SU-DHL-6 (cell line): ENCODE results near the gene SLC9A9.

Source experiments
- H2AFZ ChIP-seq: fragments of 200-600 bp; sonication (generic); 2 replicates; pipeline ENCODE4 v1.6.1; 2014; ENCODE audit warnings: low read depth, mild to moderate bottlenecking, moderate library complexity, mixed read lengths, antibody characterized with exemption, low read length; ENCODE audit not compliant: severe bottlenecking
- H3F3A ChIP-seq: fragments of 200-600 bp; shearing (Covaris generic); 2 replicates; pipeline ENCODE4 v1.6.0; 2016; ENCODE audit warnings: antibody characterized with exemption, mild to moderate bottlenecking; ENCODE audit not compliant: insufficient read depth
- H3K27ac ChIP-seq: fragments of 200-600 bp; sonication (generic); 2 replicates; pipeline ENCODE4 v1.5.1; 2016; ENCODE audit warnings: low read depth, mild to moderate bottlenecking, low read length, moderate library complexity, mixed read lengths
- H3K27me3 ChIP-seq: fragments of 200-600 bp; sonication (generic), shearing (Covaris generic); 2 replicates; pipeline ENCODE4 v1.6.0; 2014; ENCODE audit warnings: mild to moderate bottlenecking, low read length
- H3K36me3 ChIP-seq: fragments of 200-600 bp; sonication (generic); 2 replicates; pipeline ENCODE4 v1.6.1; 2014; ENCODE audit warnings: mild to moderate bottlenecking, low read length, mixed read lengths
- H3K4me2 ChIP-seq: fragments of 300-600, 200-600 bp; shearing (Covaris generic), sonication (generic); 2 replicates; pipeline ENCODE4 v1.6.0; 2014; ENCODE audit warnings: low read length, low read depth, mild to moderate bottlenecking; ENCODE audit not compliant: poor library complexity, severe bottlenecking
- H3K4me3 ChIP-seq: fragments of 200-600 bp; sonication (generic); 2 replicates; pipeline ENCODE4 v1.5.1; 2014; ENCODE audit warnings: antibody characterized with exemption, low read length, mild to moderate bottlenecking, mixed read lengths; ENCODE audit not compliant: insufficient read depth, poor library complexity, severe bottlenecking
- H3K79me2 ChIP-seq: fragments of 200-600 bp; sonication (generic); 2 replicates; pipeline ENCODE4 v1.6.1; 2014; ENCODE audit warnings: mild to moderate bottlenecking, low read length, moderate library complexity; ENCODE audit not compliant: insufficient read depth
- H3K9ac ChIP-seq: fragments of 200-600 bp; sonication (generic); 2 replicates; pipeline ENCODE4 v1.7.0; 2014; ENCODE audit warnings: mild to moderate bottlenecking, low read length
- H3K9me2 ChIP-seq: fragments of 200-600 bp; sonication (generic); replicated peaks from 2 replicates; pipeline ENCODE4 v1.6.1; 2014; ENCODE audit warnings: low read length; ENCODE audit not compliant: insufficient read depth
- H3K9me3 ChIP-seq: fragments of 200-600 bp; sonication (generic); 2 replicates; pipeline ENCODE4 v1.6.1; 2014; ENCODE audit warnings: low read length, mixed read lengths; ENCODE audit not compliant: insufficient read depth
- H4K20me1 ChIP-seq: fragments of 200-600 bp; sonication (generic); 2 replicates; pipeline ENCODE4 v1.6.1; 2014; ENCODE audit warnings: low read depth, mild to moderate bottlenecking, antibody characterized with exemption, low read length, moderate library complexity, mixed read lengths
- EZH2phosphoT487 ChIP-seq: fragments of 200-600 bp; sonication (generic), shearing (Covaris generic); conservative IDR thresholded peaks from 2 replicates; pipeline ENCODE4 v1.6.1; 2018; ENCODE audit warnings: mild to moderate bottlenecking, antibody characterized with exemption, low read length, moderate library complexity, mixed read lengths
- TF ChIP-seq, protein P1 (sequence below): fragments of 200-600 bp; sonication (generic); IDR thresholded peaks from one replicate; pipeline ENCODE4 v1.5.1; 2017; ENCODE audit warnings: antibody characterized with exemption, mild to moderate bottlenecking, low read length, moderate library complexity; ENCODE audit not compliant: insufficient read depth, poor library complexity, severe bottlenecking

SLC9A9 gene

DNA sequence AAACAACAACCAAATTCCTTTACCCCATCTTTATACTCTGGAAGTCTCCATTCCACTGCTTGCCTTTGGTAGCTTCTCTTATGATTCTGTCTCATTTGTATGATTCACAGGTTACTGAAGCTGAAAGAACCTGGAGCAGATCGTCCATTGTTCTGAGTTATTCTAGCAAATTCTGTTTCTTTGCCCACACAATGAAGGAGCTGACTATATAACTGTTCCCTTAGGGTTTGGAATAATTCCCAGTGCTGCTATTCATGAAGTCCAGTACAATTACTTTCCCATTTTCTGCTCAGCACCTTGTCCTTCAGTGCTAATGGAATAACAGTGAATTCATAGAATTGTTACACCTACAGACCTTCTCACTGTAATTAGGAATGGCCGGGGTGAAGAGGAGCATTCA is 560.9 kb downstream of the SLC9A9 start:
- Histone ChIP-seq H2AFZ (no peak overlapping the region), H3K9ac (no peak overlapping the region)

DNA sequence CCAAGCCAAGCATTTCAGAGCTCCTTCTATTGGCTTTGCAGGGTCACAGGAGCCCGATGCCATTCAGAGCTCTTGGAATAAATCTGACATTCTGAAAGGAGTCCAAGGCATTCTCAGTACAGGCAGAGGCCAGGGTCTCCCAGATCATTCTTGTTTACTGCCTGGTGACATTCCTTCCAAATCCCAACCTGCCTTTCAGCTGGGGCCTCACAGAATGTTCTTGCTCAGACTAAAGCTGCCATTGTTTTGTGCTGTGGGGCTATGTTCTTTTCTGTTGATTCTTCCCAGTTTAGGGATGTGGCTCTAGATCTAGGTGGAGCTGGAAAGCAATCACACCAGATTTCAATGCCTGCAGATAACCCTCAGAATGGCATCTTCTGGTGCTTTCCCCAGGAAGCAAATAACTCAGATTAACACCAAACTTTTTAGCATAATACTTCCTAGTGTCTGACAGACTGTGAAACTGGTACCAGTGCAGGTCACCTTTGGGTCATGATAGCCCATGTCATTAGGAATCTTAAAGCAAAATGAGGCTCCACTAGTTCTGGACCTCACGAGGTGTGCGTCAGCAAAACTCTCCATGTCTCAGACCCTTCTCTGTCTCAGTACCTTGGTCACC is 561.8 kb downstream of the SLC9A9 start:
- Histone ChIP-seq H3K9me3 (no peaks in the 10 kb centered on the region), H3K27me3 (no peaks in the 10 kb centered on the region), H3F3A (no peaks in the 10 kb centered on the region), H2AFZ (no peak overlapping the region), H4K20me1 (no peaks in the 10 kb centered on the region), H3K79me2 (no peaks in the 10 kb centered on the region), H3K9ac (no peak overlapping the region), H3K9me2 (no peaks in the 10 kb centered on the region), H3K27ac (no peak overlapping the region), H3K4me2 (no peak overlapping the region), H3K4me3 (no peak overlapping the region), H3K36me3 (no peaks in the 10 kb centered on the region)
- TF ChIP-seq, protein P1, sequence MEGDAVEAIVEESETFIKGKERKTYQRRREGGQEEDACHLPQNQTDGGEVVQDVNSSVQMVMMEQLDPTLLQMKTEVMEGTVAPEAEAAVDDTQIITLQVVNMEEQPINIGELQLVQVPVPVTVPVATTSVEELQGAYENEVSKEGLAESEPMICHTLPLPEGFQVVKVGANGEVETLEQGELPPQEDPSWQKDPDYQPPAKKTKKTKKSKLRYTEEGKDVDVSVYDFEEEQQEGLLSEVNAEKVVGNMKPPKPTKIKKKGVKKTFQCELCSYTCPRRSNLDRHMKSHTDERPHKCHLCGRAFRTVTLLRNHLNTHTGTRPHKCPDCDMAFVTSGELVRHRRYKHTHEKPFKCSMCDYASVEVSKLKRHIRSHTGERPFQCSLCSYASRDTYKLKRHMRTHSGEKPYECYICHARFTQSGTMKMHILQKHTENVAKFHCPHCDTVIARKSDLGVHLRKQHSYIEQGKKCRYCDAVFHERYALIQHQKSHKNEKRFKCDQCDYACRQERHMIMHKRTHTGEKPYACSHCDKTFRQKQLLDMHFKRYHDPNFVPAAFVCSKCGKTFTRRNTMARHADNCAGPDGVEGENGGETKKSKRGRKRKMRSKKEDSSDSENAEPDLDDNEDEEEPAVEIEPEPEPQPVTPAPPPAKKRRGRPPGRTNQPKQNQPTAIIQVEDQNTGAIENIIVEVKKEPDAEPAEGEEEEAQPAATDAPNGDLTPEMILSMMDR: no peak
- no peak for TF ChIP-seq EZH2phosphoT487

More for the DNA sequence above, 560.9 kb downstream of the SLC9A9 start:
- Histone ChIP-seq H3F3A (no peaks in the 10 kb centered on the region), H3K79me2 (no peaks in the 10 kb centered on the region), H3K27me3 (no peaks in the 10 kb centered on the region), H3K36me3 (no peaks in the 10 kb centered on the region), H3K4me3 (no peak overlapping the region), H4K20me1 (no peaks in the 10 kb centered on the region), H3K9me2 (no peaks in the 10 kb centered on the region), H3K9me3 (no peaks in the 10 kb centered on the region), H3K27ac (no peak overlapping the region), H3K4me2 (no peak overlapping the region)
- TF ChIP-seq, protein P1: no peak
- TF ChIP-seq EZH2phosphoT487: no peak

DNA sequence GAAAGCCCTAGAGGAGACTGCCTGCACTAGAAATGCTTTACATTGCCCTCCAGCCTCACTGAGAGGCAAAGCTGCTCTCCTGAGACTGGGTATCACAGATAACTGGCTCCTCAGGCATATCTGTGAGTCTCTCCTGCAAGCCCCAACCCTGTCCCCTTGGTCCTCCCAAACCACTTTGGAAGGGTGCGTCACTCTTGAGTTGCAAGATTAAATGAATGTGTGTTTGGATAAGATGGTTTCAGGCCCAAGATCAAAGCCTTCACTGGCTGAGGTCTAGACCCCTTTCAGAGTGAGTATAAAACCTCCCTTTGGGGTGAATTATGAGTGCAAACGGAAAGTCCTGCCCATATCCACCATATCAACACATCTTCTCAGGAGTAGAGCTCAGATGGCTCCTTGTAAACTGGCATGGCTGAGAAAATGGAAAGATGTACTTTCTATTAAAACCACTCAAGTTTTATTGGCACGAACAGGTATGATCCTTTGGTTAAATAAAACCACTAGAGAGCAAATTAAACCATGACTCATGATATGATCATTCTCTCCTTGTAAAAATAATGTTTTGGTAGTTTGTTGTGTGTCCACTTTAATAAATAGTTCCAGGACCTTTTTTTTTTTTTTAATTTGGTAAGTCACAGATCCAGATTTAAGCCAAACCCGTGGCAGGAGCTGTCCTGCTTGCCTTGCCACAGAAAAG is 564.7 kb downstream of the SLC9A9 start:
- no peaks in the 10 kb centered on the region for H3F3A ChIP-seq
- no peaks in the 10 kb centered on the region for H3K9me3 ChIP-seq
- H3K79me2 ChIP-seq: no peaks in the 10 kb centered on the region
- H3K27me3 ChIP-seq: no peaks in the 10 kb centered on the region
- TF ChIP-seq EZH2phosphoT487: no peak
- TF ChIP-seq, protein P1: no peak
- no peak overlapping the region for H3K27ac ChIP-seq
- no peaks in the 10 kb centered on the region for H3K9me2 ChIP-seq
- no peaks in the 10 kb centered on the region for H3K36me3 ChIP-seq
- H2AFZ ChIP-seq: no peak overlapping the region
- H3K4me3 ChIP-seq: no peak overlapping the region
- H3K4me2 ChIP-seq: no peak overlapping the region
- H3K9ac ChIP-seq: no peak overlapping the region
- no peaks in the 10 kb centered on the region for H4K20me1 ChIP-seq
